Prostate gland (tissue), 2 donors: ENCODE data around the gene PDLIM1.

ENCODE experiments used
- CTCF ChIP-seq, 4 experiments: fragments of 200-600 bp in 2 of 4; fragments of 450-650 bp in 2 of 4; sonication (generic) in 2 of 4; IDR thresholded peaks; 1 replicate in 3 of 4; 2 replicates in 1 of 4; pipeline ENCODE4 v1.5.1; 2016 to 2019; ENCODE audit warnings: antibody characterized with exemption in 4 of 4, mild to moderate bottlenecking in 2 of 4, moderate library complexity in 2 of 4
- POLR2A ChIP-seq: fragments of 450-650 bp; IDR thresholded peaks from one replicate; pipeline ENCODE4 v1.6.1; 2016; ENCODE audit warnings: antibody characterized with exemption, mild to moderate bottlenecking
- POLR2AphosphoS5 ChIP-seq: sonication (generic); formaldehyde crosslinking; IDR thresholded peaks from one replicate; pipeline ENCODE4 v1.6.1; 2017; ENCODE audit warnings: antibody characterized with exemption

DNA sequence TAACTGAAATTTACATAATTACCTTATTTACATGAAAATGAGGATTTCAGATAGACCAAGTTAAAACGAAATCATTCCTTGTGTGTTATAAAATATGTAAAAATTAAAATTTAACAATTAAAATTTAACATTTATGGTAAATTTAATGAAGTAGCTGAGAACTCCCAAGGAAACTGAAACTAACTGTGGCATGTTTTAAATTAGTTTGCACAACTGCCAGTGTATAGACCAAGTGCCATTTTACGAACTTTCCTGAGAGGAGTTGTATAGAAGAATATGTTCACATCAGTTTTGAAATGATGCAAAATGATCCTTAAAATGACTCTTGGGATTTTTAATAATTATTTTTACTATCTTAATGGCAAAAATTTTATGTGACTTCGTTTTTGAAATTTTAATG, 23.6 kb downstream of the PDLIM1 start:
- no peak for TF ChIP-seq CTCF (IDR thresholded peaks at IDR 0.05)
- TF ChIP-seq POLR2A: no peak
- no peak for TF ChIP-seq POLR2AphosphoS5
